ENCODE data around the gene CPLX1.

The CPLX1 gene

DNA sequence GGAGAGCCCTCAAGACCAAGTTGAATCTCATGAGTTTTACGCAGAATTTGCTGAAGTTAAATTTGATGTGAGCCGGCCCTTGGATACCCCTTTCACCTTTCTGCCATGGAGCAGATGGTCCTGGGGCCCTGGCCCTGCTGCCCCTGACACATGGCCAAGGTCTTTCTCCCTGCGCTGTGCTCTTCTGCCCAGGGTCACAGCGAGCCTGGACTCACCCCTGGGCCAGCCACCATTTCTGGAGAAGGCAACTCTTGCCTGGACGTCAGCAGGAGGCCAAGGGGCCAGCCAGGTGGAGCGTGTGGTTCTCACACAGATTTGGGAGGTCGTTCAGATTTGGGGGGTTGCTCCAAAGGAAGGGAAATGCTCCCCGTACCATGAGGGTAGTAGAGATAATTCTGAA is 90.3 kb downstream of the CPLX1 start:
- no peak for DNase-seq (ENCODE audit: low read depth in 2 of 2)

Data from activated CD8-positive, alpha-beta memory T cell treated with anti-CD3 and anti-CD28 coated beads for 4 hours (primary cell).